Calu3 (cell line): ENCODE measurements around the gene TMEM221. TPM values are rescaled to one million over a fixed set of nuclear protein-coding genes. Genes with fewer than 3 reads are reported as not detected.

Experiments used
- BruUV-seq: library from RNA; stranded (reverse); fragments of 400-500 nt; replicated peaks from 2 replicates; lab custom pipeline; 2021; lab: Mats Ljungman, UMichigan
- CTCF ChIA-PET: fragments of 300-600 bp; sonication (Branson Sonifier 250); formaldehyde crosslinking; loops from one replicate; lab custom pipeline; 2022; ENCODE audit warnings: antibody characterized with exemption; lab: Charles Lee
- DNase-seq: peaks from one replicate; pipeline ENCODE4 v3.0.0; 2022
- H3K27ac Mint-ChIP-seq: one replicate; pipeline ENCODE4 v1.8.0; 2022; ENCODE audit warnings: mixed read lengths; ENCODE audit not compliant: unreplicated experiment
- H3K27me3 Mint-ChIP-seq: one replicate; pipeline ENCODE4 v1.8.0; 2022; ENCODE audit warnings: mixed read lengths; ENCODE audit not compliant: unreplicated experiment
- H3K36me3 Mint-ChIP-seq: one replicate; pipeline ENCODE4 v1.8.0; 2022; ENCODE audit warnings: mild to moderate bottlenecking, moderate library complexity, mixed read lengths; ENCODE audit not compliant: insufficient read depth, unreplicated experiment
- H3K4me1 Mint-ChIP-seq: one replicate; pipeline ENCODE4 v1.8.0; 2022; ENCODE audit warnings: mild to moderate bottlenecking, low read depth, mixed read lengths; ENCODE audit not compliant: unreplicated experiment
- H3K4me3 Mint-ChIP-seq: one replicate; pipeline ENCODE4 v1.8.0; 2022; ENCODE audit warnings: mild to moderate bottlenecking, low read depth, moderate library complexity, mixed read lengths; ENCODE audit not compliant: unreplicated experiment
- H3K9me3 Mint-ChIP-seq: one replicate; pipeline ENCODE4 v1.8.0; 2022; ENCODE audit warnings: low read depth, mixed read lengths; ENCODE audit not compliant: unreplicated experiment
- CTCF ChIP-seq: fragments of 200-600 bp; IDR thresholded peaks from one replicate; pipeline ENCODE4 v1.8.0; 2022; ENCODE audit warnings: antibody characterized with exemption; ENCODE audit not compliant: unreplicated experiment
- intact Hi-C: fragments of 100-400 bp; cut with micrococcal nuclease; formaldehyde crosslinking; loops from one replicate; pipeline ENCODE4 v1.10.0; 2022; ENCODE audit not compliant: unreplicated experiment
- total RNA-seq: library from RNA; stranded (reverse); gene quantifications from 2 replicates; pipeline ENCODE4 v1.2.3, GENCODE V29; 2022

The TMEM221 gene
- total RNA-seq, 1 experiment from 2014 or later, result 0.59 TPM

DNA sequence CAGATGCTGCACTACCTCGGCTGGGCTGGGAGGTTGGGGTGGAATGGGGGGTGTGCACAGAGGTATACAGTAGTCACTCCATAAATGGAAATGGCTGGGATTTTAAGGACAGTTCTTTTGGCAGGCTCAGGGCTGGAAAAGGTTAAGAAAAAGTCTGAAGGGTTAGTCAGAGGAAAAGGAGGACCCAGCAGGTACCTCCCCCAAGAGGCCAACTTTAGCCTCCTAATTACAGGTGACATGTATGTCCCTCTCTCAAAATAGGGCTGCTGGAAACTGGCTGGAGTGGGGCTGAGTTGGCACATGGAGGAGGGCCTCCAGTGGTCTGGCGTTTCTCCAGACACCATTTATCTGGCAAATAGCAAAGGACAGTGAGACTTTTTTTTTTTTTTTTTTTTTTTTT, 55.5 kb downstream of the TMEM221 start:
- intact Hi-C loops, result no loop called here
- CTCF ChIA-PET, result no interaction called here
- no peaks in the 10 kb centered on the region for H3K36me3 Mint-ChIP-seq
- H3K4me3 Mint-ChIP-seq, result no peak overlapping the region
- H3K27me3 Mint-ChIP-seq, result peaks cover 9% of the 10 kb centered on the region
- H3K27ac Mint-ChIP-seq, result no peak overlapping the region
- H3K9me3 Mint-ChIP-seq, result no peaks in the 10 kb centered on the region
- BruUV-seq, result no TSS peak
- no peak for TF ChIP-seq CTCF
- no peaks in the 10 kb centered on the region for H3K4me1 Mint-ChIP-seq
- DNase-seq, result no peak

GRCh38 chr19:17391371-17392151, 56.9 kb downstream of the TMEM221 start:
- no peak overlapping the region for H3K27ac Mint-ChIP-seq
- DNase-seq, result no peak
- no peaks in the 10 kb centered on the region for H3K9me3 Mint-ChIP-seq
- no peaks in the 10 kb centered on the region for H3K36me3 Mint-ChIP-seq
- no TSS peak for BruUV-seq
- CTCF ChIA-PET, result no interaction called here
- H3K4me3 Mint-ChIP-seq, result peak overlapping the region; percentile 51
- H3K4me1 Mint-ChIP-seq, result no peaks in the 10 kb centered on the region
- H3K27me3 Mint-ChIP-seq, result peaks cover 12% of the 10 kb centered on the region
- intact Hi-C loops, result no loop called here
- no peak for TF ChIP-seq CTCF

DNA sequence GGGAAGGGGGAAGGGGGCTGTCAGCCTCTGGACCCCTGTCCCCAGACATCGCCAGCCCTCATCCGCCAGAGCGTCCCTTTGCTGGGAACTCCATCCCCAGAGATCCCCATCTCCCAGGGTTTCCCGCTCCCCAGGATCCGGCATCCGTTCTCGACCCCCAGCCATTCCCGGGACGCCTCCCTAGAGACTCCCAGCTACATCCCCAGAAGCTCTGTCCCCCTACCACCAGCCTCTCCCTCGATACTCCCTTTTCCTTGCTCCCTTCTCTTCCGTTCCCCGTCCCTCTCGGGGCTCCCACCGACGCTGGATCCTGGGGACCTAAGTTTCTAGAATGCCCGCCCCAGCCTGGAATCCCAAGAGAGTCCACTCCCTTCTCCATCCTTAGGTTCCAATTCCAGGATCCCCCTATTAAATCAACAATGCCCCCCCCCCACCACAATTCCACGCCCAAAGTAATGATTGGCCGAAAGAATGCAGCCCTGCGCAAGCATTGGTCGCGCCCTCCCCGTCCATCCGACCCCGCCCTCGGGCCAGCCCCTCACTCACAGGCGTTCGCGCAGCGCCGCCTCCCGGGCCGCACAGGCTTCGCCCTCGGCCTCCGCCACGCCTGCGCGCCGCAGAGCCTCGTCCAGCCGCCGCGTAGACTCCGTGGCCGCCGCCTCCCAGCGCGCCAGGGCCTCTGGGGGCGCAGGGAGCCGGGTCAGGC, 57.6 kb downstream of the TMEM221 start:
- CTCF ChIA-PET, result interaction anchor here (0.7 kb wide), 1 partner anchor 474 kb away, joined by 4 read pairs; no protein-coding TSS in a partner anchor

More for the DNA sequence above, 57.6 kb downstream of the TMEM221 start:
- H3K27me3 Mint-ChIP-seq, result peaks cover 12% of the 10 kb centered on the region
- BruUV-seq, result no TSS peak
- intact Hi-C loops, result no loop called here
- peak; percentile 86 for DNase-seq
- H3K27ac Mint-ChIP-seq, result no peak overlapping the region
- peak; percentile 34 for TF ChIP-seq CTCF
- H3K4me1 Mint-ChIP-seq, result no peaks in the 10 kb centered on the region
- H3K36me3 Mint-ChIP-seq, result no peaks in the 10 kb centered on the region
- H3K4me3 Mint-ChIP-seq, result peak overlapping the region; percentile 51
- no peaks in the 10 kb centered on the region for H3K9me3 Mint-ChIP-seq
